ENCODE data around the gene C17orf67. TPM values are rescaled to one million over a fixed set of nuclear protein-coding genes. Genes with fewer than 3 reads are reported as not detected.

Gene C17orf67
- total and polyA plus RNA-seq, 2 of the 8 experiments (the other 6 are each of a cell fraction or from before 2014, with no cell fraction given): 0.67 to 2.2 TPM

DNA sequence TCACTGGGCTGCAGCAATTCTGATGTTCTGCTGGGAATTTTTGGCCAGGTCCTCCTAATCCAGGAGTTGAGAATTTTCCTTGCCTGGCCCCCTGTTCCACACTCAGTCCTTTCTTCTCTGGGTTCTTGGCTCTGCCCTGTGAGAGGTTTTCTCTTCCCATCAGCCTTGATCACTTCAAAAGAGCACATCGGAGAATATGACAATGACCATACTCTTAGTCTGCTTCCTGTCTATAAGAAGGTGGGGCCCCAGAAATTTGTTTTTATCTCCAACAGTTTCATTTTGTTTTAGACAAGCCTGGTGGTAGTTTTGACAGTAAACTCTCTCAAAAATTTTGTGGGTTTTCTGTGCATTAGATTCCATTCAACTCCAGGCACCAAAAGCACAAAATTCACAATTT, 70.7 kb downstream of the C17orf67 start:
- no peak overlapping the region for H3K4me2 ChIP-seq (ENCODE audit: insufficient read depth in 1 of 2, low read depth in 2 of 2, low read length in 2 of 2)
- no peaks in the 10 kb centered on the region; the same call in 1 of the 2 replicates for H3K23me2 ChIP-seq (ENCODE audit: low read depth, low read length)
- no peaks in the 10 kb centered on the region for H3K36me3 ChIP-seq (ENCODE audit: control insufficient read depth in 2 of 4, insufficient read depth in 4 of 4, low read length in 3 of 4)
- no peak for FAIRE-seq
- no peak overlapping the region for H3K56ac ChIP-seq (replicated peaks; ENCODE audit: insufficient read length, low read depth, low read length)
- no peak overlapping the region for H4K91ac ChIP-seq (replicated peaks; ENCODE audit: insufficient read length, low read length)
- no peaks in the 10 kb centered on the region for H3K79me1 ChIP-seq (ENCODE audit: low read depth, low read length)
- H3K14ac ChIP-seq (ENCODE audit: insufficient read length): no peak overlapping the region
- no peak overlapping the region for H3K23ac ChIP-seq (ENCODE audit: insufficient read length)
- H2AFZ ChIP-seq (ENCODE audit: low read length): no peak overlapping the region
- H2BK12ac ChIP-seq (ENCODE audit: low read depth, low read length): no peak overlapping the region
- H2BK20ac ChIP-seq (ENCODE audit: low read length): no peak overlapping the region
- TF ChIP-seq, protein P1, sequence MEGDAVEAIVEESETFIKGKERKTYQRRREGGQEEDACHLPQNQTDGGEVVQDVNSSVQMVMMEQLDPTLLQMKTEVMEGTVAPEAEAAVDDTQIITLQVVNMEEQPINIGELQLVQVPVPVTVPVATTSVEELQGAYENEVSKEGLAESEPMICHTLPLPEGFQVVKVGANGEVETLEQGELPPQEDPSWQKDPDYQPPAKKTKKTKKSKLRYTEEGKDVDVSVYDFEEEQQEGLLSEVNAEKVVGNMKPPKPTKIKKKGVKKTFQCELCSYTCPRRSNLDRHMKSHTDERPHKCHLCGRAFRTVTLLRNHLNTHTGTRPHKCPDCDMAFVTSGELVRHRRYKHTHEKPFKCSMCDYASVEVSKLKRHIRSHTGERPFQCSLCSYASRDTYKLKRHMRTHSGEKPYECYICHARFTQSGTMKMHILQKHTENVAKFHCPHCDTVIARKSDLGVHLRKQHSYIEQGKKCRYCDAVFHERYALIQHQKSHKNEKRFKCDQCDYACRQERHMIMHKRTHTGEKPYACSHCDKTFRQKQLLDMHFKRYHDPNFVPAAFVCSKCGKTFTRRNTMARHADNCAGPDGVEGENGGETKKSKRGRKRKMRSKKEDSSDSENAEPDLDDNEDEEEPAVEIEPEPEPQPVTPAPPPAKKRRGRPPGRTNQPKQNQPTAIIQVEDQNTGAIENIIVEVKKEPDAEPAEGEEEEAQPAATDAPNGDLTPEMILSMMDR (IDR thresholded peaks at IDR 0.05; ENCODE audit: control extremely low read depth in 1 of 3, insufficient read depth in 1 of 3, low read depth in 1 of 3, low read length in 3 of 3): no peak
- TF ChIP-seq, protein P2, sequence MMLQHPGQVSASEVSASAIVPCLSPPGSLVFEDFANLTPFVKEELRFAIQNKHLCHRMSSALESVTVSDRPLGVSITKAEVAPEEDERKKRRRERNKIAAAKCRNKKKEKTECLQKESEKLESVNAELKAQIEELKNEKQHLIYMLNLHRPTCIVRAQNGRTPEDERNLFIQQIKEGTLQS (IDR thresholded peaks at IDR 0.05; ENCODE audit: insufficient read depth, low read depth, low read length): no peak
- TF ChIP-seq NRF1 (IDR thresholded peaks at IDR 0.05; ENCODE audit: low read depth, low read length): no peak
- no peak for TF ChIP-seq TBP (IDR thresholded peaks at IDR 0.05; ENCODE audit: low read depth, low read length)
- no peak for TF ChIP-seq RBBP5 (IDR thresholded peaks at IDR 0.05; ENCODE audit: borderline replicate concordance, low read depth, low read length)
- TF ChIP-seq KDM4A (IDR thresholded peaks at IDR 0.05; ENCODE audit: low read depth, low read length, severe bottlenecking): no peak
- TF ChIP-seq EZH2 (IDR thresholded peaks at IDR 0.05; ENCODE audit: low read depth, low read length, severe bottlenecking): no peak
- TF ChIP-seq CREB1 (IDR thresholded peaks at IDR 0.05): no peak
- no peak for TF ChIP-seq ASH2L (IDR thresholded peaks at IDR 0.05; ENCODE audit: low read length)
- 87% methylated on average over 1 of the region's 1 CpG; no CpG with 5 or more reads in 1 of the 2 experiments for WGBS, 2 experiments (ENCODE audit: extremely low coverage in 1 of 2, insufficient coverage in 1 of 2, insufficient read length in 1 of 2, insufficient replicate concordance in 2 of 2, low coverage in 1 of 2, low lambda C conversion rate in 2 of 2, missing lambda C conversion rate in 1 of 2)
- no peak overlapping the region for H4K5ac ChIP-seq (ENCODE audit: insufficient read length, low read depth, low read length)
- no peak overlapping the region for H2BK120ac ChIP-seq (replicated peaks; ENCODE audit: low read depth, low read length)
- H3K18ac ChIP-seq (ENCODE audit: extremely low read depth, low read length): no peak overlapping the region
- no peaks in the 10 kb centered on the region for H3K9me3 ChIP-seq (ENCODE audit: insufficient read depth in 2 of 2, low read depth in 1 of 2, low read length in 1 of 2)
- H2AK5ac ChIP-seq (ENCODE audit: low read depth, low read length): no peak overlapping the region
- DNase-seq (ENCODE audit: low read depth in 1 of 2, low spot score in 2 of 2): no peak
- H4K8ac ChIP-seq (ENCODE audit: extremely low read depth, insufficient read depth, low read length): no peak overlapping the region
- H3K4ac ChIP-seq (replicated peaks; ENCODE audit: insufficient read length, low read depth, low read length): no peak overlapping the region
- H4K20me1 ChIP-seq (replicated peaks in 1 of 2; ENCODE audit: control insufficient read depth in 1 of 2, insufficient read depth in 2 of 2, low read length in 2 of 2): no peaks in the 10 kb centered on the region
- H2BK15ac ChIP-seq (ENCODE audit: low read length): no peak overlapping the region
- no peak overlapping the region for H3K27ac ChIP-seq (ENCODE audit: low read depth, low read length)
- no peaks in the 10 kb centered on the region for H3K4me1 ChIP-seq (replicated peaks in 1 of 4; ENCODE audit: control insufficient read depth in 3 of 4, insufficient read depth in 4 of 4, low read length in 3 of 4)
- no peaks in the 10 kb centered on the region; a peak in 1 of 7 replicates for H3K27me3 ChIP-seq (replicated peaks in 1 of 4; ENCODE audit: control insufficient read depth in 3 of 4, extremely low read depth in 1 of 4, insufficient read depth in 3 of 4, low read length in 3 of 4)
- POLR2A ChIA-PET (ENCODE audit: partially characterized antibody): no interaction called here
- H3K4me3 ChIP-seq (ENCODE audit: extremely low read depth in 1 of 4, insufficient read depth in 2 of 4, low read depth in 3 of 4, low read length in 4 of 4): no peak overlapping the region
- H3K79me2 ChIP-seq (ENCODE audit: control insufficient read depth in 1 of 2, insufficient read depth in 2 of 2, low read length in 2 of 2): no peaks in the 10 kb centered on the region
- CTCF ChIA-PET (ENCODE audit: partially characterized antibody): no interaction called here
- no peak overlapping the region for H3K9ac ChIP-seq (replicated peaks in 1 of 4; ENCODE audit: extremely low read depth in 1 of 4, low read depth in 3 of 4, low read length in 3 of 4)
- no peak overlapping the region for H2BK5ac ChIP-seq (ENCODE audit: low read depth, low read length)

Data from H1 (cell line).